K562 (cell line): Measurements from ENCODE around the gene HEXIM2. TPM values are rescaled to one million over a fixed set of nuclear protein-coding genes. Genes with fewer than 3 reads are reported as not detected.

Experiments
- ARID2 ChIP-seq: fragments of 450-650 bp; IDR thresholded peaks from 2 replicates; pipeline ENCODE4 v1.6.1; 2017; ENCODE audit warnings: antibody characterized with exemption, mild to moderate bottlenecking
- ELF1 ChIP-seq: fragments of 200-800 bp; sonication (Bioruptor generic); IDR thresholded peaks from 2 replicates; pipeline ENCODE4 v1.6.1; 2016; ENCODE audit warnings: missing genetic modification characterization, missing compliant biosample characterization
- EZH2 ChIP-seq: IDR thresholded peaks from 2 replicates; pipeline ENCODE4 v1.6.1; 2012; ENCODE audit warnings: low read depth, mild to moderate bottlenecking, inconsistent platforms, low read length, borderline replicate concordance
- ILF3 ChIP-seq: fragments of 450-650 bp; IDR thresholded peaks from 2 replicates; pipeline ENCODE4 v1.6.1; 2018; ENCODE audit warnings: antibody characterized with exemption, mild to moderate bottlenecking, moderate library complexity, borderline replicate concordance
- MYBL2 ChIP-seq, 2 experiments: fragments of 450-650 bp in 1 of 2; sonication (generic) in 1 of 2; formaldehyde crosslinking in 1 of 2; IDR thresholded peaks; 2 replicates each; pipeline versions ENCODE4 v1.6.1 to v1.8.1; 2017 to 2022; ENCODE audit warnings: borderline replicate concordance in 1 of 2, inconsistent platforms in 1 of 2, low read depth in 1 of 2, mild to moderate bottlenecking in 1 of 2, missing genetic modification reagents in 1 of 2, moderate library complexity in 1 of 2
- PHF20 ChIP-seq: fragments of 450-650 bp; IDR thresholded peaks from 2 replicates; pipeline ENCODE4 v1.6.1; 2018; ENCODE audit not compliant: partially characterized antibody
- ZBTB1 ChIP-seq: sonication (generic); formaldehyde crosslinking; IDR thresholded peaks from 2 replicates; pipeline ENCODE4 v1.8.1; 2023; ENCODE audit warnings: missing genetic modification reagents, low read depth, mild to moderate bottlenecking, borderline replicate concordance
- ZFP30 ChIP-seq: fragments of 250-450 bp; sonication (Bioruptor Pico); IDR thresholded peaks from 2 replicates; pipeline ENCODE4 v1.8.0; 2022; ENCODE audit warnings: moderate library complexity, mild to moderate bottlenecking, inconsistent platforms, borderline replicate concordance
- ZNF282 ChIP-seq: sonication (generic); formaldehyde crosslinking; IDR thresholded peaks from 2 replicates; pipeline ENCODE4 v1.8.1; 2023; ENCODE audit warnings: missing genetic modification reagents
- ZSCAN32 ChIP-seq: fragments of 450-650 bp; formaldehyde crosslinking; IDR thresholded peaks from 2 replicates; pipeline ENCODE4 v1.4.0; 2020; ENCODE audit warnings: mild to moderate bottlenecking, moderate library complexity
- polyA plus RNA-seq, 8 experiments: library from polyadenylated mRNA; depleted of rRNA in 4 of 8; stranded (reverse) in 5 of 8; unstranded in 3 of 8; fragments of >200 nt; fragmentation: Nextera tagmentation in 2 of 8; fragmentation: Illumina TruSeq in 1 of 8; extraction: Ambion mirVana in 2 of 8; extraction: Trizol in 1 of 8; gene quantifications; 2 replicates each; pipeline versions ENCODE4 v1.2.1 to v1.2.3, GENCODE V29; 2011 to 2014; ENCODE audit warnings: inconsistent platforms in 1 of 8, missing spikeins in 1 of 8
- total RNA-seq, 7 experiments: library from RNA; depleted of rRNA in 6 of 7; stranded (reverse); fragments of >200 nt in 6 of 7; fragmentation: Illumina TruSeq in 2 of 7; extraction: Trizol in 2 of 7; gene quantifications; 2 replicates each; pipeline versions ENCODE4 v1.2.1 to v1.2.3, GENCODE V29; 2011 to 2021; ENCODE audit warnings: low replicate concordance in 1 of 7
- TF ChIP-seq, protein P1 (sequence below): sonication (generic); formaldehyde crosslinking; IDR thresholded peaks from 2 replicates; pipeline ENCODE4 v1.9.0; 2022; ENCODE audit warnings: mild to moderate bottlenecking, missing genetic modification reagents
- TF ChIP-seq, protein P2 (sequence below): sonication (generic); formaldehyde crosslinking; IDR thresholded peaks from 2 replicates; pipeline ENCODE4 v1.8.1; 2023; ENCODE audit warnings: missing genetic modification reagents, mild to moderate bottlenecking, borderline replicate concordance
- TF ChIP-seq, protein P3 (sequence below), 2 experiments: fragments of 250-450 bp in 1 of 2; fragments of 450-650 bp in 1 of 2; sonication (Bioruptor Pico) in 1 of 2; IDR thresholded peaks; 2 replicates each; pipeline versions ENCODE4 v1.6.1 to v1.8.0; 2016 to 2021; ENCODE audit warnings: mild to moderate bottlenecking in 2 of 2, moderate library complexity in 2 of 2, missing compliant biosample characterization in 1 of 2, missing genetic modification characterization in 1 of 2
- TF ChIP-seq, protein P4 (sequence below): fragments of 450-650 bp; IDR thresholded peaks from 2 replicates; pipeline ENCODE4 v1.6.1; 2017; ENCODE audit warnings: antibody characterized with exemption, mild to moderate bottlenecking

The HEXIM2 gene
- total and polyA plus RNA-seq, 9 of the 15 experiments (the other 6 are each of a cell fraction or from before 2014, with no cell fraction given): 0.69 to 3.4 (median 1.1) TPM; not detected in 2

DNA sequence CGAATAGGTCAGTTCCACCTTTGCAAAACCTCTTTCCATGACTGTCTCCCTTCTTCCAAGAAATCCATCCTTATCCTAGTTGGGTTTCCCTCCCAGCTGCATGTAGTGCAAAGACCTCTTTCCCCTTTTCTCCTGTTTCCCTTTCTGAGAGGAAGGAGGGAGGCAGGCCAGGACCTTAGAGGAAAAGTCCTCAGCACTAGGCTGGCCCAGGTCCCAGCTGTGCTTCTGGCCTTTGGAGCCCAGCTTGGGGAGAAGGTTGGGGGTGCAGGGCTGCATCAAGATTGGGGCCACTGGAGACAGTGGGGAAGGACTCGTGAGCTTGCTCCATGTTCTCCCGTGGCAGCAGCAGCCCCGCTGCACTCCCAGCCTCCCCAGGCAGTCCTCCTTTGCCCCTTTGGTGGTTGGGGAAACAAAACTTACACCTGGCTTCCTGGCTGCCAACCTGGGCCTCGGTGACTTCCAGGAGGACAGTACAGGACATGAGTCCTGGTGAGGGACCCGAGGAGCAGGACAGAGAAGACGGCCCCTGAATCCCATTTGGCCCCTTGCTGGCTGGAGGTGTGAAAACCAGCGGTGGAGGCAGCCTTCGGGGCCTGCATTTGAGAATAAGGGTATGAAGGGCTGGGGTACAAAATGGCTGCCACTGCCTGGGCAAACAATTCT lies 481 bp downstream of the HEXIM2 start (continued):
- TF ChIP-seq, protein P1, sequence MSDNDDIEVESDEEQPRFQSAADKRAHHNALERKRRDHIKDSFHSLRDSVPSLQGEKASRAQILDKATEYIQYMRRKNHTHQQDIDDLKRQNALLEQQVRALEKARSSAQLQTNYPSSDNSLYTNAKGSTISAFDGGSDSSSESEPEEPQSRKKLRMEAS (CRISPR knock-in tag): no peak
- TF ChIP-seq MYBL2 (IDR thresholded peaks at IDR 0.05; ENCODE audit: low read depth) (no peak), MYBL2 (CRISPR knock-in tag; IDR thresholded peaks at IDR 0.05; ENCODE audit: borderline replicate concordance) (no peak), ZSCAN32 (CRISPR knock-in tag) (no peak), ZBTB1 (no peak), ZNF282 (CRISPR knock-in tag) (0 out of 2 replicates have a peak, but pooled peaks have one; percentile 16), EZH2 (no peak), ILF3 (no peak), ZFP30 (no peak), ARID2 (no peak), PHF20 (no peak), ELF1 (tag) (no peak)
- TF ChIP-seq, protein P2, sequence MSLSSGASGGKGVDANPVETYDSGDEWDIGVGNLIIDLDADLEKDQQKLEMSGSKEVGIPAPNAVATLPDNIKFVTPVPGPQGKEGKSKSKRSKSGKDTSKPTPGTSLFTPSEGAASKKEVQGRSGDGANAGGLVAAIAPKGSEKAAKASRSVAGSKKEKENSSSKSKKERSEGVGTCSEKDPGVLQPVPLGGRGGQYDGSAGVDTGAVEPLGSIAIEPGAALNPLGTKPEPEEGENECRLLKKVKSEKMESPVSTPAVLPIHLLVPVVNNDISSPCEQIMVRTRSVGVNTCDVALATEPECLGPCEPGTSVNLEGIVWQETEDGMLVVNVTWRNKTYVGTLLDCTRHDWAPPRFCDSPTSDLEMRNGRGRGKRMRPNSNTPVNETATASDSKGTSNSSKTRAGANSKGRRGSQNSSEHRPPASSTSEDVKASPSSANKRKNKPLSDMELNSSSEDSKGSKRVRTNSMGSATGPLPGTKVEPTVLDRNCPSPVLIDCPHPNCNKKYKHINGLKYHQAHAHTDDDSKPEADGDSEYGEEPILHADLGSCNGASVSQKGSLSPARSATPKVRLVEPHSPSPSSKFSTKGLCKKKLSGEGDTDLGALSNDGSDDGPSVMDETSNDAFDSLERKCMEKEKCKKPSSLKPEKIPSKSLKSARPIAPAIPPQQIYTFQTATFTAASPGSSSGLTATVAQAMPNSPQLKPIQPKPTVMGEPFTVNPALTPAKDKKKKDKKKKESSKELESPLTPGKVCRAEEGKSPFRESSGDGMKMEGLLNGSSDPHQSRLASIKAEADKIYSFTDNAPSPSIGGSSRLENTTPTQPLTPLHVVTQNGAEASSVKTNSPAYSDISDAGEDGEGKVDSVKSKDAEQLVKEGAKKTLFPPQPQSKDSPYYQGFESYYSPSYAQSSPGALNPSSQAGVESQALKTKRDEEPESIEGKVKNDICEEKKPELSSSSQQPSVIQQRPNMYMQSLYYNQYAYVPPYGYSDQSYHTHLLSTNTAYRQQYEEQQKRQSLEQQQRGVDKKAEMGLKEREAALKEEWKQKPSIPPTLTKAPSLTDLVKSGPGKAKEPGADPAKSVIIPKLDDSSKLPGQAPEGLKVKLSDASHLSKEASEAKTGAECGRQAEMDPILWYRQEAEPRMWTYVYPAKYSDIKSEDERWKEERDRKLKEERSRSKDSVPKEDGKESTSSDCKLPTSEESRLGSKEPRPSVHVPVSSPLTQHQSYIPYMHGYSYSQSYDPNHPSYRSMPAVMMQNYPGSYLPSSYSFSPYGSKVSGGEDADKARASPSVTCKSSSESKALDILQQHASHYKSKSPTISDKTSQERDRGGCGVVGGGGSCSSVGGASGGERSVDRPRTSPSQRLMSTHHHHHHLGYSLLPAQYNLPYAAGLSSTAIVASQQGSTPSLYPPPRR (CRISPR knock-in tag): no peak
- TF ChIP-seq, protein P3, sequence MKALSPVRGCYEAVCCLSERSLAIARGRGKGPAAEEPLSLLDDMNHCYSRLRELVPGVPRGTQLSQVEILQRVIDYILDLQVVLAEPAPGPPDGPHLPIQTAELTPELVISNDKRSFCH (CRISPR knock-in tag; IDR thresholded peaks at IDR 0.05): no peak
- TF ChIP-seq, protein P3 (tag; IDR thresholded peaks at IDR 0.05): no peak
- TF ChIP-seq, protein P4, sequence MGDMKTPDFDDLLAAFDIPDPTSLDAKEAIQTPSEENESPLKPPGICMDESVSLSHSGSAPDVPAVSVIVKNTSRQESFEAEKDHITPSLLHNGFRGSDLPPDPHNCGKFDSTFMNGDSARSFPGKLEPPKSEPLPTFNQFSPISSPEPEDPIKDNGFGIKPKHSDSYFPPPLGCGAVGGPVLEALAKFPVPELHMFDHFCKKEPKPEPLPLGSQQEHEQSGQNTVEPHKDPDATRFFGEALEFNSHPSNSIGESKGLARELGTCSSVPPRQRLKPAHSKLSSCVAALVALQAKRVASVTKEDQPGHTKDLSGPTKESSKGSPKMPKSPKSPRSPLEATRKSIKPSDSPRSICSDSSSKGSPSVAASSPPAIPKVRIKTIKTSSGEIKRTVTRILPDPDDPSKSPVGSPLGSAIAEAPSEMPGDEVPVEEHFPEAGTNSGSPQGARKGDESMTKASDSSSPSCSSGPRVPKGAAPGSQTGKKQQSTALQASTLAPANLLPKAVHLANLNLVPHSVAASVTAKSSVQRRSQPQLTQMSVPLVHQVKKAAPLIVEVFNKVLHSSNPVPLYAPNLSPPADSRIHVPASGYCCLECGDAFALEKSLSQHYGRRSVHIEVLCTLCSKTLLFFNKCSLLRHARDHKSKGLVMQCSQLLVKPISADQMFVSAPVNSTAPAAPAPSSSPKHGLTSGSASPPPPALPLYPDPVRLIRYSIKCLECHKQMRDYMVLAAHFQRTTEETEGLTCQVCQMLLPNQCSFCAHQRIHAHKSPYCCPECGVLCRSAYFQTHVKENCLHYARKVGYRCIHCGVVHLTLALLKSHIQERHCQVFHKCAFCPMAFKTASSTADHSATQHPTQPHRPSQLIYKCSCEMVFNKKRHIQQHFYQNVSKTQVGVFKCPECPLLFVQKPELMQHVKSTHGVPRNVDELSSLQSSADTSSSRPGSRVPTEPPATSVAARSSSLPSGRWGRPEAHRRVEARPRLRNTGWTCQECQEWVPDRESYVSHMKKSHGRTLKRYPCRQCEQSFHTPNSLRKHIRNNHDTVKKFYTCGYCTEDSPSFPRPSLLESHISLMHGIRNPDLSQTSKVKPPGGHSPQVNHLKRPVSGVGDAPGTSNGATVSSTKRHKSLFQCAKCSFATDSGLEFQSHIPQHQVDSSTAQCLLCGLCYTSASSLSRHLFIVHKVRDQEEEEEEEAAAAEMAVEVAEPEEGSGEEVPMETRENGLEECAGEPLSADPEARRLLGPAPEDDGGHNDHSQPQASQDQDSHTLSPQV: 0 out of 2 replicates have a peak, but pooled peaks have one; percentile 64
